H1 (cell line): ENCODE measurements around the gene GATA5. TPM values are rescaled to one million over a fixed set of nuclear protein-coding genes. Genes with fewer than 3 reads are reported as not detected.

Experiments used
- CTCF ChIA-PET: fragments of 300-600 bp; sonication (Branson Sonifier 250); formaldehyde crosslinking; loops from one replicate; lab custom pipeline; 2021; ENCODE audit not compliant: partially characterized antibody; lab: Charles Lee
- POLR2A ChIA-PET: fragments of 300-600 bp; sonication (Branson Sonifier 250); formaldehyde crosslinking; loops from one replicate; lab custom pipeline; 2021; ENCODE audit warnings: inconsistent platforms; ENCODE audit not compliant: partially characterized antibody; lab: Charles Lee
- DNase-seq, 2 experiments: peaks; one replicate each; pipeline versions ENCODE4 v3.0.0 to v3.0.0-alpha.2; 2010 to 2022; ENCODE audit warnings: low spot score in 2 of 2, low read depth in 1 of 2, mixed read lengths in 1 of 2
- FAIRE-seq: peaks from 2 replicates; lab custom pipeline; 2011; peaks lifted over from hg19 to GRCh38; lab: Jason Lieb, UNC
- H2AFZ ChIP-seq: 2 replicates; pipeline ENCODE4 v1.8.1; 2012; ENCODE audit warnings: low read length, inconsistent platforms
- H2AK5ac ChIP-seq: 2 replicates; pipeline ENCODE4 v1.6.1; 2013; ENCODE audit warnings: low read depth, low read length
- H2BK120ac ChIP-seq: replicated peaks from 2 replicates; pipeline ENCODE3; 2013; ENCODE audit warnings: low read depth, low read length, inconsistent platforms
- H2BK12ac ChIP-seq: 2 replicates; pipeline ENCODE4 v1.6.1; 2013; ENCODE audit warnings: low read depth, low read length
- H2BK15ac ChIP-seq: 2 replicates; pipeline ENCODE4 v1.6.1; 2013; ENCODE audit warnings: low read length
- H2BK20ac ChIP-seq: 2 replicates; pipeline ENCODE4 v1.6.1; 2013; ENCODE audit warnings: low read length
- H2BK5ac ChIP-seq: 2 replicates; pipeline ENCODE4 v1.6.1; 2013; ENCODE audit warnings: low read depth, low read length
- H3K14ac ChIP-seq: 2 replicates; pipeline ENCODE4 v1.6.1; 2013; ENCODE audit warnings: inconsistent platforms; ENCODE audit not compliant: insufficient read length
- H3K18ac ChIP-seq: 2 replicates; pipeline ENCODE4 v1.6.1; 2013; ENCODE audit warnings: low read length; ENCODE audit errors: extremely low read depth
- H3K23ac ChIP-seq: 2 replicates; pipeline ENCODE4 v1.6.1; 2013; ENCODE audit warnings: inconsistent platforms; ENCODE audit not compliant: insufficient read length
- H3K23me2 ChIP-seq: 2 replicates; pipeline ENCODE4 v1.6.1; 2013; ENCODE audit warnings: low read depth, low read length
- H3K27ac ChIP-seq: 2 replicates; pipeline ENCODE4 v1.6.1; 2011; ENCODE audit warnings: low read depth, low read length, inconsistent platforms
- H3K27me3 ChIP-seq, 4 experiments: replicated peaks in 1 of 4; 1 replicate in 1 of 4; 2 replicates in 3 of 4; pipeline versions ENCODE4 v1.6.1 to v1.8.1; 2011 to 2013; ENCODE audit warnings: low read length in 3 of 4, mild to moderate bottlenecking in 3 of 4, inconsistent platforms in 2 of 4, mixed read lengths in 2 of 4, moderate library complexity in 1 of 4; ENCODE audit not compliant: control insufficient read depth in 3 of 4, insufficient read depth in 3 of 4; ENCODE audit errors: extremely low read depth in 1 of 4
- H3K36me3 ChIP-seq, 4 experiments: 2 replicates each; pipeline versions ENCODE4 v1.6.1 to v1.8.1; 2011 to 2013; ENCODE audit warnings: mild to moderate bottlenecking in 4 of 4, low read length in 3 of 4, moderate library complexity in 2 of 4, control low read depth in 1 of 4, inconsistent platforms in 1 of 4; ENCODE audit not compliant: insufficient read depth in 4 of 4, control insufficient read depth in 2 of 4
- H3K4ac ChIP-seq: replicated peaks from 2 replicates; pipeline ENCODE3; 2013; ENCODE audit warnings: low read length, low read depth, mixed read lengths, inconsistent platforms; ENCODE audit not compliant: insufficient read length
- H3K4me1 ChIP-seq, 4 experiments: replicated peaks in 1 of 4; 1 replicate in 1 of 4; 2 replicates in 3 of 4; pipeline versions ENCODE4 v1.6.1 to v1.8.1; 2011 to 2013; ENCODE audit warnings: low read length in 3 of 4, inconsistent platforms in 2 of 4, mixed read lengths in 1 of 4; ENCODE audit not compliant: insufficient read depth in 4 of 4, control insufficient read depth in 3 of 4
- H3K4me2 ChIP-seq, 2 experiments: 2 replicates each; pipeline versions ENCODE4 v1.6.1 to v1.8.1; 2011 to 2013; ENCODE audit warnings: low read depth in 2 of 2, low read length in 2 of 2, control low read depth in 1 of 2, inconsistent platforms in 1 of 2, mild to moderate bottlenecking in 1 of 2; ENCODE audit not compliant: insufficient read depth in 1 of 2
- H3K4me3 ChIP-seq, 4 experiments: fragments of 200-600, 300-600 bp in 1 of 4; sonication (generic), shearing (Covaris generic), sonication (Bioruptor Twin) in 1 of 4; 2 replicates each; pipeline versions ENCODE4 v1.5.1 to v1.8.1; 2011 to 2016; ENCODE audit warnings: low read length in 4 of 4, low read depth in 3 of 4, control low read depth in 2 of 4, inconsistent platforms in 2 of 4, mild to moderate bottlenecking in 2 of 4, mixed read lengths in 1 of 4, moderate library complexity in 1 of 4; ENCODE audit not compliant: insufficient read depth in 2 of 4; ENCODE audit errors: extremely low read depth in 1 of 4
- H3K56ac ChIP-seq: replicated peaks from 2 replicates; pipeline ENCODE3; 2013; ENCODE audit warnings: low read depth, mild to moderate bottlenecking, mixed read lengths, low read length, inconsistent platforms; ENCODE audit not compliant: insufficient read length
- H3K79me1 ChIP-seq: 2 replicates; pipeline ENCODE4 v1.6.1; 2013; ENCODE audit warnings: low read depth, low read length, control low read depth
- H3K79me2 ChIP-seq, 2 experiments: 2 replicates each; pipeline versions ENCODE4 v1.6.1 to v1.8.1; 2012 to 2013; ENCODE audit warnings: low read length in 2 of 2, mild to moderate bottlenecking in 2 of 2, inconsistent platforms in 1 of 2; ENCODE audit not compliant: insufficient read depth in 2 of 2, control insufficient read depth in 1 of 2
- H3K9ac ChIP-seq, 4 experiments: replicated peaks in 1 of 4; 1 replicate in 1 of 4; 2 replicates in 3 of 4; pipeline versions ENCODE4 v1.6.1 to v1.8.1; 2011 to 2013; ENCODE audit warnings: low read depth in 3 of 4, low read length in 3 of 4, control low read depth in 2 of 4, mild to moderate bottlenecking in 2 of 4, moderate library complexity in 2 of 4, inconsistent platforms in 1 of 4; ENCODE audit errors: extremely low read depth in 1 of 4
- H3K9me3 ChIP-seq, 2 experiments: 2 replicates each; pipeline versions ENCODE4 v1.6.1 to v1.8.1; 2012 to 2013; ENCODE audit warnings: mild to moderate bottlenecking in 2 of 2, moderate library complexity in 2 of 2, control low read depth in 1 of 2, inconsistent platforms in 1 of 2, low read depth in 1 of 2, low read length in 1 of 2, mixed read lengths in 1 of 2; ENCODE audit not compliant: insufficient read depth in 2 of 2
- H4K20me1 ChIP-seq, 2 experiments: replicated peaks in 1 of 2; 2 replicates each; pipeline versions ENCODE3 to v1.8.1; 2011 to 2013; ENCODE audit warnings: inconsistent platforms in 2 of 2, low read length in 2 of 2, mild to moderate bottlenecking in 1 of 2; ENCODE audit not compliant: insufficient read depth in 2 of 2, control insufficient read depth in 1 of 2
- H4K5ac ChIP-seq: 2 replicates; pipeline ENCODE4 v1.6.1; 2013; ENCODE audit warnings: low read length, low read depth, mixed read lengths, inconsistent platforms; ENCODE audit not compliant: insufficient read length
- H4K8ac ChIP-seq: 2 replicates; pipeline ENCODE4 v1.8.0; 2013; ENCODE audit warnings: mild to moderate bottlenecking, moderate library complexity, low read length, inconsistent platforms; ENCODE audit not compliant: insufficient read depth; ENCODE audit errors: extremely low read depth
- H4K91ac ChIP-seq: replicated peaks from 2 replicates; pipeline ENCODE3; 2013; ENCODE audit warnings: low read length, mixed read lengths, inconsistent platforms; ENCODE audit not compliant: insufficient read length
- BACH1 ChIP-seq: IDR thresholded peaks from 2 replicates; pipeline ENCODE4 v1.6.1; 2012; ENCODE audit warnings: low read length, improper control_type of control experiment
- CREB1 ChIP-seq: IDR thresholded peaks from 2 replicates; pipeline ENCODE4 v1.6.1; 2012; ENCODE audit warnings: inconsistent platforms
- EGR1 ChIP-seq: IDR thresholded peaks from 2 replicates; pipeline ENCODE4 v1.6.1; 2011; ENCODE audit warnings: low read depth, low read length, borderline replicate concordance
- JUN ChIP-seq: IDR thresholded peaks from 2 replicates; pipeline ENCODE4 v1.6.1; 2011; ENCODE audit warnings: low read depth, mild to moderate bottlenecking, improper control_type of control experiment, low read length
- MAX ChIP-seq: IDR thresholded peaks from 2 replicates; pipeline ENCODE4 v1.6.1; 2012; ENCODE audit warnings: inconsistent platforms
- POLR2AphosphoS5 ChIP-seq: IDR thresholded peaks from 2 replicates; pipeline ENCODE4 v1.6.1; 2011; ENCODE audit warnings: low read depth, low read length
- POU5F1 ChIP-seq: IDR thresholded peaks from 2 replicates; pipeline ENCODE4 v1.6.1; 2011; ENCODE audit warnings: low read depth, mild to moderate bottlenecking, low read length, moderate library complexity
- RBBP5 ChIP-seq: IDR thresholded peaks from 2 replicates; pipeline ENCODE4 v1.7.1; 2012; ENCODE audit warnings: low read depth, mild to moderate bottlenecking, inconsistent platforms, low read length, moderate library complexity, borderline replicate concordance
- SAP30 ChIP-seq: fragments of 300-600 bp; sonication (generic); IDR thresholded peaks from 2 replicates; pipeline ENCODE4 v1.7.1; 2012; ENCODE audit warnings: low read length, moderate library complexity, mild to moderate bottlenecking, inconsistent platforms; ENCODE audit not compliant: insufficient read depth, insufficient replicate concordance
- SIX5 ChIP-seq: IDR thresholded peaks from 2 replicates; pipeline ENCODE4 v1.6.1; 2011; ENCODE audit warnings: mild to moderate bottlenecking, low read depth, low read length
- SRF ChIP-seq: IDR thresholded peaks from 2 replicates; pipeline ENCODE4 v1.6.1; 2011; ENCODE audit warnings: mild to moderate bottlenecking, low read depth, low read length, moderate library complexity
- TBP ChIP-seq: IDR thresholded peaks from 2 replicates; pipeline ENCODE4 v1.6.1; 2011; ENCODE audit warnings: low read depth, low read length, improper control_type of control experiment
- TCF12 ChIP-seq: IDR thresholded peaks from 2 replicates; pipeline ENCODE4 v1.6.1; 2011; ENCODE audit warnings: low read depth, mild to moderate bottlenecking, low read length
- TEAD4 ChIP-seq: IDR thresholded peaks from 2 replicates; pipeline ENCODE4 v1.6.1; 2012; ENCODE audit warnings: low read depth, low read length, inconsistent platforms, mixed read lengths
- WGBS, 2 experiments: shearing (Covaris generic) in 1 of 2; methylation state at CpG; one replicate each; pipeline versions ENCODE4 v1.1.6 to v1.1.7; 2013 to 2015; ENCODE audit warnings: low lambda C conversion rate in 2 of 2, mixed read lengths in 2 of 2, inconsistent platforms in 1 of 2, low coverage in 1 of 2, missing lambda C conversion rate in 1 of 2; ENCODE audit not compliant: insufficient replicate concordance in 2 of 2, insufficient coverage in 1 of 2, insufficient read length in 1 of 2; ENCODE audit errors: extremely low coverage in 1 of 2, missing lambda C conversion rate in 1 of 2; 5-methylcytosine and 5-hydroxymethylcytosine counted together
- polyA plus RNA-seq, 7 experiments: library from polyadenylated mRNA; depleted of rRNA in 3 of 7; stranded (reverse) in 5 of 7; unstranded in 2 of 7; fragments of >200 nt in 5 of 7; fragments of 200-250 nt in 2 of 7; gene quantifications; 1 replicate in 5 of 7; 2 replicates in 1 of 7; 4 replicates in 1 of 7; pipeline versions ENCODE4 v1.2.1 to v1.2.3, GENCODE V29; 2011 to 2013; ENCODE audit warnings: missing spikeins in 2 of 7, mixed read lengths in 2 of 7
- total RNA-seq: library from RNA; stranded (reverse); fragmentation: NEBNext Ultra II Directional; extraction: Animal tissue kit (Norgen Biotek cat#: 25700); gene quantifications from 2 replicates; pipeline ENCODE4 v1.2.1, GENCODE V29; 2021

Gene GATA5
- total and polyA plus RNA-seq, 2 of the 8 experiments (the other 6 are each of a cell fraction or from before 2014, with no cell fraction given) = 0.08 to 0.11 TPM

DNA sequence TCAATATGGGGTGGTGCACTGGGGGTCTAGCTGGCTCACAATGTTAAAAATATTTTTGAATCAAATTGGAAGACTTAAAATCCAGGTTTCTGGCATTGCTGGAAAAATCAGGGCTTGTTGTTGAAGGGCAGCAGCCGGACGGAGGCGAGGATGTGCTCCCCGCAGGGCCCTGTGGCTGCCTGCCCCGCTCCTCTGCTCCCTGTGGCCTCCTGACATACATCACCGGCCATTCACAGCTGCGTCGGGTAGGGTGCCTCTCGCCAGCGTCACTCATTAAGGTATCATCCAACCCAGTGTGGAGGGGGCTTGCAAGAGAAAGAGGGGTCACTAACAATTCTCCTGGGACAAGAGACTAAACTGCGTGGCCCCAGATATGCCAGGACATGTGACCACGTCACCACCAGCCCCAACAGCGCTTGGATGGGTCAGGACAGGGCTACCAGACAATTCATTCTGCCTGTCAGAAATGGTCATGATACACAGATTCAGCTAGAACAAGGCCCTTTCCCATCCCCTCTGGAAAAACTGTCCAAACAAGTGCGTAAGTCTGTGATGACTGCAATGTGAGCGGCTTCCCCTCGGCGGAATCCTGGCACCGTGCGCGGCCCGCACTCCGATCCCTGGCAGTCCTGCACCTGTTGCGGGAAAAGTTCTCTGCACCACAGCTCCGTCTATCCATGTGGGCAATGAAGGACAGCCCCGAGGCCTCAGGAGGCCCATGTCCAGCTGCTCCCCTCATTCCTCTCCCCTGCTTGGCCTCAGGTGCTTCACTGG lies 12.0 kb downstream of the GATA5 start:
- Histone ChIP-seq H3K23ac (no peak overlapping the region), H2AK5ac (no peak overlapping the region), H3K36me3 (no peaks in the 10 kb centered on the region), H3K27ac (no peak overlapping the region), H3K14ac (no peak overlapping the region), H3K79me2 (no peaks in the 10 kb centered on the region), H3K9me3 (no peaks in the 10 kb centered on the region), H3K79me1 (no peaks in the 10 kb centered on the region), H3K4me2 (no peak overlapping the region), H2BK15ac (no peak overlapping the region), H3K56ac (no peak overlapping the region), H4K20me1 (peaks cover 0 to 2% of the 10 kb centered on the region in 2 experiments), H2AFZ (no peak overlapping the region), H2BK120ac (no peak overlapping the region), H3K18ac (no peak overlapping the region), H4K5ac (no peak overlapping the region), H3K4ac (no peak overlapping the region), H3K23me2 (no peaks in the 10 kb centered on the region), H2BK5ac (no peak overlapping the region)
- no peak for DNase-seq
- FAIRE-seq = no peak
- WGBS, 2 experiments = 91% methylated on average over 25 of the region's 25 CpGs; no CpG with 5 or more reads in 1 of the 2 experiments
- POLR2A ChIA-PET = no interaction called here
- TF ChIP-seq JUN = no peak
- no peak for TF ChIP-seq SRF
- no peak for TF ChIP-seq SAP30
- no peak for TF ChIP-seq CREB1
- no peak for TF ChIP-seq BACH1
- no peak for TF ChIP-seq RBBP5
- TF ChIP-seq POLR2AphosphoS5 = no peak
- TF ChIP-seq SIX5 = no peak
- TF ChIP-seq TBP = no peak
- no peak for TF ChIP-seq POU5F1
- no peak for TF ChIP-seq MAX
- no peak for TF ChIP-seq TEAD4
- no peak for TF ChIP-seq TCF12
- no peak for TF ChIP-seq EGR1
- TF ChIP-seq, all 59 proteins: peak for 0
- Histone ChIP-seq H3K9ac (no peak overlapping the region), H4K91ac (no peak overlapping the region), H4K8ac (no peak overlapping the region; the same call in 1 of the 2 replicates), H3K4me3 (no peak overlapping the region), H3K27me3 (no peaks in the 10 kb centered on the region), H2BK12ac (no peak overlapping the region), H3K4me1 (no peaks in the 10 kb centered on the region), H2BK20ac (no peak overlapping the region)
- CTCF ChIA-PET = interaction anchor here (1.0 to 1.3 kb wide), 3 partner anchors 44 to 53 kb away, joined by 3 read pairs; no protein-coding TSS in a partner anchor
